NCI-H187 (cell line): ENCODE results near the gene RNF19B.

ENCODE experiments used
- DNase-seq, 2 experiments: peaks; one replicate each; lab custom pipeline; 2025; lab: John Stamatoyannopoulos, UW

Gene RNF19B

DNA sequence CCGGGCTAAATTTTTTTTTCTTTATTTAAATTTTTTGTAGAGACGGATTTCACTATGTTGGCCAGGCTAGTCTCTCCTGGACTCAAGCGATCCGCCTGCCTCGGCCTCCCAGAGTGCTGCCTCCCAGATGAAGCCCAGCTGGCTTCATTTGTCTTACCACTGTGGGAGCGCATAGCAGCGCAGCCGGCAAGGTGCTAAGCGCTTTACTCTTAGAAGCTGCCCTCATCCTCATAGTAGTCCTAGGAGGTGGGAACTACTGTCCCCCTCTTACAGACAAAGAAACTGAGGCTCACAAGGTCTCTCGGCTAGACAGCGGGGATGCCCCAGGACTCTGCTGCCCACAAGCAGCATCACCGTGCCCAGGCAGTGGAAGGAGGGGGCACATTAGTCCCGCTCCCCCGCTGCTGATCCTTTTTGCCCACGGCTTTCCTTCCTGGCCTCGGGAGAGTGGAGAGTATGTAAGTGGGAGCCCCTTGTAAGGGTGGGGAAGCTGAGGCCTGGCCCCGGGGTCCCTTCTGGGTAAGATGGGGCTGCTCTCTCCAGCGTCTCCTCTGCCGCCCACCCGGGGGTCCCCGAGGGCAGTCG lies 64.1 kb downstream of the RNF19B start:
- DNase-seq = no peak

DNA sequence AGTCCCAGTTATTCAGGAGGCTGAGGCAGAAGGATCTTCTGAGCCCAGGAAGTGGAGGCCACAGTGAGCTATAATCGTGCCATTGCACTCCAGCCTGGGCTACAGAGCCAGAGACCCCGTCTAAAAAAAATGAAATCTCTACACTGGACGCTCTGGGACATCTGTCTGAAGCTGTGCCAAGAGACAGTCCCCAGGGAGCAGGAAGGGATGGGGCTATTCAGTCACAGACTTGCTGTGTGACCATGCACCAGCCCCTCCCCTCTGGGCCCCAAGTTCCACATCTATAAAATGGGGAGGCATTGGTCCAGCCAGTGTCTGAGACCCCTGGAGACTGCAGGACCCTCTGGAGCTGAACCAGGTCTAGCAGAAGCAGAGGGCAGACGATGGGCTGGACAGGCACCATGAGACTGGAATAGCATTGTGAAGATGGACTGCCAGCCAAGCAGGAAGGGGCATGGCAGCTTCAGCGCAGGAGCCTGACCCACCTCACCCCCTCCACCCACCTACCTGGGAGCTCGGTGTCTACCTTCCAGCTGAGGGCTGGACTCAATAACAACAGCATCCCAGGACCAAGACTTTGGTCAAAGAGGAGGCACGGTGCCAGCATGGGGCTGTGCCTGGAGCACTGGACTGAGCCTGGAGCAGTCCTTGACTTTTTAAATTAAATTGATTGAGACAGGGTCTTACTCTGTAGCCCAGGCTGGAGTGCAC lies 64.9 kb downstream of the RNF19B start:
- DNase-seq = no peak

DNA sequence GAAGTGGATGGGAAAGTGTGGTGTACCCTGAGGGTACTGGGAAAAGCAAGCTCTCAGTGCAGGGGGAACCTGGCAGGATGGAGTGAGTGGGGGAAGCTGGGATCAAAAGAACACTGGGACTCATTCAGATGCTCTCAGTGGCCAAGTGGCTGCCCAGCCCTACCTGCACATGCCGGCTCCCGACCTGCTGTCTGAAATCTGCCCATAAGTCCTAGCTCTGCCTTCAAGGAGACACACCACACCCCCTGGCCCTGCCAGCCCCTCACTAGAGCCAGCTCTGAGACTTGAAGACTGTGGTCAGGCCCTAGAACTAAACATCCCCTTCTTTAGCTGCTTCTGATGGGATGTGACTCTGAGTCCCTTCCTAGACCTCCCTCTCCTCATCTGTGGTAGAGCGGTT lies 65.7 kb downstream of the RNF19B start:
- DNase-seq = no peak

DNA sequence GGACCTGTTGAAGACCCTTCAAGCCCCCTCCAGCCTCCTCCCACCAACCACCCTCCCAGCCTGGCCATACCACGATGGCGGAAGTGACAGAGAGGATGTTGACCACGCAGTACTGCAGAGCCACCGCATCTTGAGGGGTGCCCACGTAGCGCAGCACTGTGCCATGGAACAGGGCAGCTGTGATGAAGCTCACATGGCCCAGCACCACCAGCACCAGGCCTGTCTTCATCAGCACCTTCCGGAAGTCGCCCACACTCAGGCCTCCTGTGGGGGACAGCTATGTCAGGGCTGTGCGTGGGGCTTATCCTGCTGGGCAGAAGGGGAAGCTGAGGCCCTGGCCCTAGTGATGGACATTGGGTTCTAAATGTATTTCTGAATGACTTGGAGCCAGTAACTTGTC lies 66.6 kb downstream of the RNF19B start:
- DNase-seq = no peak

DNA sequence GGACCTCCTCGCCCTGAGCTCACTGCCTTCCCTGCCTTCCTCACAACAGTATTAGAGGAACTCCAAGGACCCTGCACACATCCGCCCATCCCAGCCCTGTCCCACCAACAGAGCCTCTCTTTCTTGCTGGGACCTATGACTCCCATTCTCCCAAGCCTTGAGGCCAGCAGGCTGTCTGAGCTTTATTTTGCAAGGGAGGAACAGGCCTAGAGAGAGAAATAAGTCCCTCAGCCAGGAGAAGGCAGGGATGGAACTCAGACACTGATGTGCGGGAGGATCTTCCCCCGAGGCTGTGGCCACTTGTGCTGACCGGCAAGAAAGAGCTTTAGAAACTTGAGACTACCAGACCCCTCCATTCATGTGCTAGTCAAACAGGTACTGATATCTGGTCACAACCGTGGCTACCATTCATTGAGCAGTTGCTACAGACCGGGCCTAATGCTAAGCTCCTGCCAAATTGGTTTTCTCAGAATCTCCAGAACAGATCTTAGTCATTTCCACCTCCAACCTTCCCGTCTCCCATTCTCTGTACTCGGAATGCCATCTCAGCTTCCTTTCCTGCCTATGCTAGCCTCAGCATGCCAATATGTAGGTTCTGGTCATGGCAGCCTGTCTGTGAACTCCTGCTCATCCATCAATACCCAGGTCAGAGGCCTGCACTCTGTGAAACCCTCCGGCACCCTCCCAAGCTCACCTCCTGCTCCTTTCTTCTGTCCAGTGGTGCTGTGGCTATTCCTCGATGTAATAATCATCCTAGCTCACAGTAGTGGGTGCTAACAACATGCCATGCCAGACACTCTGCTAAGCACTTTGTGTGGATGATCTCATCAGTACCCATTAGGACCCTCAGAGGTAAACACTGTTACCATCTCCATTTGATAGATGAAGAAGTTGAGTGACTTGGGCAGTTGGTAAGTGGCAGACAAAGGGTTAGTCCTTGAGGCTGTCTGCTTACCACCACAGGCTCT lies 67.2 kb downstream of the RNF19B start:
- DNase-seq = no peak

DNA sequence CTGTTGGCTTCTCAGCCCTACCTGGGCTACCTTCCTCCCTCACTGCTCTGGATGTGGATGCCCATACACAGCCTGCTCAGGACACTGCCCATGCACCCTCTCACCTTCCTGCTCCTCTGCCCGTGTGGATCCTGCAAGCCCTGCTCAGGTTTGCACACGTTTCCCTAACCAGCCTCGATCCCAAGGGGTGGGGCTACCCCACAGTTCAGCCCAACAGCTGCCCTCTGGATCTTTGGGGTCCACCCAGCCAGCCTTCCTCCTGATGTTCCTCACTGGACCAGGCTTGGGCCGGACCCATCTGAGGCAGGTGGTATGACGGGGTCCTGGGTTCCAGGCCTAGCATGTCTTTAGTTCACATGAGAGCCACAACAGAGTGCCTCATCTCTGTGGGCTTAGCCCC lies 68.2 kb downstream of the RNF19B start:
- DNase-seq = no peak

DNA sequence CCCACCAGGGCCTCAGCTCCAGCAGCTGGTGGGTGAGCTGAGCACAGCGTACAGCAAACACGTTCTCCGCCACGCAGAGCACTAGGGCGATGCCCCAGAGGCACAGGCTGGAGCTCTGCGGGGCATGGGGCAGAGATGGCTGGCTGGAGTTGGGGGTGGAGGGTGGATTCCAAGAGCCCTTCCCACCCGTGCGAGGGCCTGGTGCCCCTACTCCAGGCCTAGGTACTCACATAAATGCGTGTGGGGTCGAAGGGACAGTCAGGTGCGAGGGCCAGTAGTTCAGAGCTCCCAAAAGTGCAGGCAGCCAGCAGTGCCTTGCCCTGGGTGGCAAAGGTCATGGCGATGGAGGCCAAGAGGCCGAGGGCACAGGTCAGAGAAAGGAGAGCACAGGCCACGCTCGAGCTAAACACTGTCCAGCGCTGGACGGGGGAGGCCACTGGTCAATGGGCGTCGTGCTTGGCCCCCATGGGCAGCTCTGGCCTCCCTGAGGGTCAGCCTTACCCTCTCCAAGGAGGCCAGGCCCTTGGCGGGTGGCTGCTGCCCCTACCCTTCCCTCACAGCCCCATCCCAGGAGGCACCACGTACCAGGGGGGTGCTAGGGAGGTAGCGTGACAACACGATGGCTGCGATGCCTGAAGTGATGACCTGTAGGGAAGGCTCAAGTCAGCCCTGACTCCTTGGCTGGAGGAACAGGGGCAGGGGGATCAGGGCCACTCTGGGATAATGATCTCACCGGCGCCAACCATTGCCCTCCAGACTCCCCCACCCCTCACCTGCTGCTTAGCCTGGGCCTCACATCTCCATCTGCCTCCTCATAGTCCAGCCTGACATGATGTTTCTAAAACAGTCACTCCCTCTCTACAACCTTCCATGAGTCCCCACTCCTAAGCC lies 69.0 kb downstream of the RNF19B start:
- no peak for DNase-seq

DNA sequence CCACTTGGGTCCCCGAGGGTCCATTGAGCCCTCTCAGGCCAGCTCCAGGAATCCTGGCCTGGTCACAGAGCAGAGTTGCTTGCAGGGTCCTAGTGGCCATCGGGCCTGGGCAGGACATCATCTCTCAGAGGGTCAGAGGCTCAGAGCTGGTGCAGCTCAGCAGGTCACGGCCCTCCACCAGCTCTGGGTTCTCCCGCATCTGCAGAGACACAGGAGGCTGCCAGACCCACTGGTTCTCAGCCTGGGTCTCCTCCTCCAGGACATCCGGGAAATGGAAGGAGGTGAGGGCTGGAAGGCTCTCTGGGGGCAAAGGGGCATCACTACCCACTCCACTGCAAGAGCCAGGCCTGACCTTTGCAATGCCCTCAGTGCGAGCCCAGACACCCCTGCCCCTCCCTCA lies 69.9 kb downstream of the RNF19B start:
- no peak for DNase-seq

DNA sequence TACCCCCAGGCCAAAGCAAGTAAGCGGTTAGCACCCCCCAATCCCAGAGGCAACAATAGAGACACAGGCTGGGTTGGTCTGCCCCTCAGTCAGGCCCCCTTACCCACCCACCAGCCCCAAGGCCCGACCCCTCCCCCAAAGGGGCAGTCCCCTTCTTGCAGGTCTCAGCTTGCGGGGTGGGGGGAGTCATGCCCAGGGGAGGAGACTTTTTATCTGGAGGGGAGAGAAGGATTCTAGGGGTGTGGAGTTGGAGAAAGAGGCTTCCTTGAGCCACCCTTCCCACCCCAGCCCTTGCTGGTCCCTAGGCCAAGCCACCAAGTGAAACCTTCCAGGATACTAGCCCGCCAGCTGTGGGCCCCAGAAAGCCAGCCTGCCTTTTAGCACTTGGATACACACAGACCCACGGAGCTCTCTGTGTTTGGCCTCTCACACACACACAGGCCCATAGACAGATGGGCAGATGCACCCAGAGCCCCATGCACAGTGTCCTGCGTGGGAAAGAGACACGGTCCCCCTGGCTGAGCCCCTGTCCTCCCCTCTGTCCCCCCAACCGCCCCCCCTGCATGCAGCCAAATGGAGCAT lies 70.5 kb downstream of the RNF19B start:
- no peak for DNase-seq

DNA sequence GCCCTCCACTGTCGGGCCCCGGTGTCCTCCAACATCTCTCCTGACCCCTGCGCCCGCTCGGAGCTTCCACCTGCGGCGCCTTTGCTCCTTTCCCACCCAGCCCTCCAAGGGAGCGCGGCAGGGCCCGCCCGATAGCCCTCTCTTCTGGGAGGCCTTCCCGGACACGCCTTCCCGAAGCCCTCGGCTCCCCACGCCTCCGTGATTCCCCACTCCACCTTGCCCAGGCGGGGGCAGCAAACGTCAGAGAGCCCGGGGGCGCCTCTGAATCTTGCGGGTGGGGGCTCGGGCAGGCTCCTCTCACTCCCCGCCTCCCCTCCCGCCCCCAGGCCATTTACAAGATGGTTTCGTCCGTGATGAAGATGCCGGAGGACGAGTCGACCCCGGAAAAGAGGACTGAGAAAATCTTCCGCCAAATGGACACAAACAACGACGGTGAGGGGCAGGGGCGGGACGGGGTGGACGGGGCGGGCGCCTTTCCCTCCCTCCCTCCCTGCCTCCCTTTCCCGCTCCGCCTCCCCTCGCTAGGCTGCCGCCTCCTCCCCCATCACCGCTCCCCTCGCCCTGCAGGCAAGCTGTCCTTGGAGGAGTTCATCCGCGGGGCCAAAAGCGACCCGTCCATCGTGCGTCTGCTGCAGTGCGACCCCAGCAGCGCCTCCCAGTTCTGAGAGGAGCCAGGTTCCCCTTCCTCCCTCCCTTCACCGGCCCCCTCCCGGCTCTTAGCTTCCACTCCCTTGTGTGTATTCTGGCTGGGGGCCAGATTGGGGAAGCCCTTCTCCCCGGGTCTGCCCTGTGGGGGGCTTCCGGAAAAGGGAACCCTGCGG lies 71.2 kb downstream of the RNF19B start:
- no peak for DNase-seq

DNA sequence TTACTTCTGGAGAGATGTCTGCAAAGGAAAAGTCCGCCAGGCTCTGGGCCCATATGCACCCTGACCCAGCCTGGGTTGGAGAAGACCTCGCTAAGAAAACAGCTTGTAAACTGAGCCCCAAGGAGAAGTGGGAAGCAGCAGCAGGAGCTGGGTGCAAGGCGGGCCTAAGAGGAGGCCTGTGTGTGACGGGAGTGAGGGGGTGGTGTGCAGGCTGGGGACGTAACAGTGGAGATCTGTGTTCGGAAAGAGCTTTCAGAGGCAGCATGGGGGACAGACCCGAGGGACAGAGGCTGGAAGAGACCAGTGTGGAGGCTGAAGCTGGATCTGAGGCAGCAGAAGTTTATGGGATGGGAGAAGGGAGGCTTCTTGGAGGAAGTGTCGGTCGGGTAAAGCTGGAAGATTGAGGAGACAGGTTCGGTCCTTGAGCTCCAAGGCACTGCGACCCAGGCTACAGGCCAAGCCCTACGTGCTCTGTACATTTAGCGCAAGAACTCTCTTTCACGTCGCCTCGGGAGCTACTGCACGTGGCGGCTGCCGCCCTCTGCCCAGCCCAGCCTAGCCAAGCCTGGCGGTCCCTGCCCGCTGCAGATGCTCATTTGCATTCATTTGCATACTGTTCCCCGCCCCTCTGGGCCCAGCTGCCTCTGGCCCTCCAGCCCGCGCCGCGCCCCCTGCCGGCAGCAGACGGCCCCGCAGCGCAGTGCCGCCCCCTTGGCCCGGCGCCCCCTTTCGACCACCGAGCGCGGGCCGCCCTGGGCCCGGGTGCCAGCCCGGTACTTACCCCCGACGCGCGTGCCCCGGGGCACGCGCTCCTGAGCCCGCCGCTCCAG lies 72.0 kb downstream of the RNF19B start:
- DNase-seq = no peak

DNA sequence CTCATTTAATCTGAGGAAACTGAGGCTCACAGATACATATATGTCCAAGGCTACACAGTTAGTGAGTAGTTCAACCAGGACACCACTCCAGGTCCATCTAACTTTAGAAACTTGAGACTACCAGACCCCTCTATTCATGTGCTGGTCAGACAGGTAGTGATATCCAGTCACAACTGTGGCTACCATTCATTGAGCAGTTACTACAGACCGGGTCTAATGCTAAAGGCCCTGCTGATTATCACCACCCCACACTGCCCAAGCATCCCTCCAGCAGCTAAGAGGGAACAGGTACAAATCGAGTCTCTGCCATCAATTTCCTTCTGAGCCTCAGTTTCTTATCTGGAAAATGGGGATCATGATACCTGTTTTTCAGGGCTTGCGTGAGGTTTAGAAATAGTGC lies 73.0 kb downstream of the RNF19B start:
- DNase-seq = no peak

DNA sequence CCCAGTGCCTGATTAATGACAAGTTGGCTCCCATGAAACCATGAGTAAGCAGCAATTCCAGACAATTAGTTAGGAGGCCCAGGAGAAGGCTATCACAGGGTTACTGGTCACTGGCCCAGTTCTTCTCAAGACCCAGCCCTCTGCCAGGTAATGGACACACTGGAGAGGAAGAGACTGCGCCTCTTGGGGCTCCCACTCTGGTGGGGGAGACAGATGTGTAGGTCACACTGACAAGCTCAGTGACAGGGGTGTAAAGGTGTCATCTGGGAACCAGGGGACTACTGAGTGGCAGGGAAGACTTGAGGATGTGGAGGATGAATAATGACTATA lies 73.4 kb downstream of the RNF19B start:
- no peak for DNase-seq

DNA sequence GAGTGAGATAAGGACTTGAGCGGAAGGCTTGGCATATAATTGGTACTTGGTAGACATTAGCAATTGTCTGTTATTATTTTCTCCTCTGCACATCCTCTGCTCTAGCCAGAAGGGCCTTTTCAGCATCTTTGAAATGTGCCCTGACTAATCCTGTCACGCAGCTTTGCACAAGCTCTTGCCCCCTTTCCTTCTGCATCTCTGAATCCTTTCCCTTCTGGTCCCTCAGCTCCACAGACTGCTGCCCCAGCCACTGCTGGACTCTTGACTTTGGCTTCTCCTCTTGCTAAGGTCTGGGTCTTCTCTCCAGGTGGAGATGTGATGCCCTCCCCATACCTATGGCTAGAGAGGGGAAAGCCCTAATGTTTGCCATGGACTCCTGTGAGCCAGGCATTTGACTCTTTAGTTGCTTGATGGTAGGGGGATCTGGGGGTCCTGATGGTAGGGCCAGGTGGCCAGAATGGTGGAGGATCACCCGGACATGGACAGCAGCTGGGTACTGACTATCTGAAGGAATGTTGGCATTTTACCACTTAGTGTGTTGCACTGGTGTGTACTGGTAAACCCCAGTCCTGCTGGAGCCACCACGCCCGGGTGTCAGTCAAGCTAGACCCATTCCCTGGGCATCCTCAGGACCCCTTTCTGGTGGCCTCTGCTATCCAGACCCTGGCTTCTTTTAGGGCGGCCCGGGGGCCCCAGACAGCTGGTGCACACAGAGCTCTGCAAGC lies 73.9 kb downstream of the RNF19B start:
- DNase-seq = no peak

DNA sequence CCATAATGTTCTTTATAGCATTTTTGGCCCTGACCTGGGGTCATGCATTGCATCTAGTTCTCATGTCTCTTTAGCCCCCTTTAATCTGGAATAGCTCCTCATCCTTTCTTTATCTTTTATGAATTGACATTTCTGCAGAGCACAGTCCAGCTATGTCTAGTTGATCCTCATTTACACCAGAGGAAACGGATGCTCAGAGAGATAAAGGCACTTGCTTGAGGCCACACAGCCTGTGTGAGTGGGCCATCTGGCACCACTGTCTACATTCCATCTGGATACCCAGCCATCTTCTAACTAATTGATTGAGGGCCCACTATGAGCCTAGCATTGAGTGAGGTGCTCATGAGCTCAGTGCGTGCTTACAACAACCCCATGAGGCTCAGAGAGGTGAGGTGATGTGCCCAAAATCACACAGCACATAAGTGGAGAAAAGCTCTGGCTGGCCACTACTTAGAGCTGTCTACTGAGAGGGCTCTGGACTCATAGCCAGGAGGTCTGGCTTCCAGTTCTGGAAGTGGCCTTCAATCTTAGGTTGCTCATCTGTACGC lies 74.8 kb downstream of the RNF19B start:
- DNase-seq = no peak

DNA sequence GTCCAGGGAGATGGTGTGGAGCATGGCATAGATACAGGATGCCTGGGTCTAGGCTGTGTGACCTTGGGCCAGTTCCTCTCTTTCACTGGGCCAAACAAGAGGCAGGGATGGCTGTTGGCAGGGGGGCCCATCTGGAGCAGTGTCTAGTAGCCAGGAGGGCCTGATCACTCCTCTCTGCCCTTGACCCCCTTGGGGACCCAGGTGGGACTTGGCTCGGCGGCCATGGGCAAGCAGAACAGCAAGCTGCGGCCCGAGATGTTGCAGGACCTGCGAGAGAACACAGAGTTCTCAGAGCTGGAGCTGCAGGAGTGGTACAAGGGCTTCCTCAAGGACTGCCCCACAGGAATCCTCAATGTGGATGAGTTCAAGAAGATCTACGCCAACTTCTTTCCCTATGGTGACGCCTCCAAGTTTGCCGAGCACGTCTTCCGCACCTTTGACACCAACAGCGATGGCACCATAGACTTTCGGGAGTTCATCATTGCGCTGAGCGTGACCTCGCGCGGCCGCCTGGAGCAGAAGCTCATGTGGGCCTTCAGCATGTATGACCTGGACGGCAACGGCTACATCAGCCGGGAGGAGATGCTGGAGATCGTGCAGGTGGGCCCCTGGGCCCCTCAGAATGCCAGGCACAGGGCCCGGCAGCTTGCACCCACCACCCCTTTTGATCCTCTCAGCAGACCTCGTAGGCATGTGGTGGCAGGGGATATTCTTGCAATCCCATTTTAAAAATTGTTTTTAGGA lies 75.8 kb downstream of the RNF19B start:
- no peak for DNase-seq

DNA sequence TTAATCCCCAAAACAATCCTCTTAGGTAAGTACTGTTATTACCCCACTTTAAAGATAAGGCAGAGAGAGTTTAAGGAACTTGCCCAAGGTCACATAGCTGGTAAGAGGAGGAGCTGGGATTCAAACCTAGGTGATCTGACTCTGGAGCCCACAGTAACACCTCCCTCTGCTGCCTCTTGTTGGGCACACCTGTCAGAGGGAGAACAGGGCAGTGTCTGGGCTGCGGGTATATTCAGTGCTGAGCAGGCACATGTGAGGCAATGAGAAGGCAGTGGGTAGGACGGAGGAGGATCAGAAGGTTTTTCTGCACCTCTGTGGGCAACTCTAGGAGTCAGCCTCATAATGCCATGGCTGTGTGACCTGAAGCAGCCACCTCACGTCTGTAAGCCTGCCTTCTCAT lies 76.5 kb downstream of the RNF19B start:
- no peak for DNase-seq

DNA sequence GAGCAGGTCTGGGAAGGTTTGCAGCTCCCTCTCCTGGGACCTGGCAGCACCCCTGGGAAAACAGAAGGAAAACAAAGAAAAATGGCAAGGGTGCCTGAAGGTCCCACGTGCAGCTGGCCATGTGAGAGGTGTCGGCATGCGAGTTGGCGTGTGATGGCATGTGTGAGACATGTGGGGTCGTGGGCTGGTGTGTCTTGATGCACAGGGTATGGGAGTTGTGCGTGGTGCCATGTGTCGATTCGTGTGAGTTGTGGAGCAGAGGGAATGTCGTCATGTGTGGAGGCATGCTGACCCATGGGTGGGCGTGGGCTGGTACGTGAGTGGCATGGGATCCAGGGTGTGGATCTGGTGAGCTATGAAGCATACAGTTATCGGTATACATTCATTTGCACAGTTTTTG lies 77.0 kb downstream of the RNF19B start:
- DNase-seq = no peak
